ENCODE data around the gene CCDC183. TPM values are rescaled to one million over a fixed set of nuclear protein-coding genes. Genes with fewer than 3 reads are reported as not detected.

The CCDC183 gene
- total RNA-seq, 4 donors from 2014 or later, result 1.4 to 3.4 (median 2.0) TPM; not detected in 1

DNA sequence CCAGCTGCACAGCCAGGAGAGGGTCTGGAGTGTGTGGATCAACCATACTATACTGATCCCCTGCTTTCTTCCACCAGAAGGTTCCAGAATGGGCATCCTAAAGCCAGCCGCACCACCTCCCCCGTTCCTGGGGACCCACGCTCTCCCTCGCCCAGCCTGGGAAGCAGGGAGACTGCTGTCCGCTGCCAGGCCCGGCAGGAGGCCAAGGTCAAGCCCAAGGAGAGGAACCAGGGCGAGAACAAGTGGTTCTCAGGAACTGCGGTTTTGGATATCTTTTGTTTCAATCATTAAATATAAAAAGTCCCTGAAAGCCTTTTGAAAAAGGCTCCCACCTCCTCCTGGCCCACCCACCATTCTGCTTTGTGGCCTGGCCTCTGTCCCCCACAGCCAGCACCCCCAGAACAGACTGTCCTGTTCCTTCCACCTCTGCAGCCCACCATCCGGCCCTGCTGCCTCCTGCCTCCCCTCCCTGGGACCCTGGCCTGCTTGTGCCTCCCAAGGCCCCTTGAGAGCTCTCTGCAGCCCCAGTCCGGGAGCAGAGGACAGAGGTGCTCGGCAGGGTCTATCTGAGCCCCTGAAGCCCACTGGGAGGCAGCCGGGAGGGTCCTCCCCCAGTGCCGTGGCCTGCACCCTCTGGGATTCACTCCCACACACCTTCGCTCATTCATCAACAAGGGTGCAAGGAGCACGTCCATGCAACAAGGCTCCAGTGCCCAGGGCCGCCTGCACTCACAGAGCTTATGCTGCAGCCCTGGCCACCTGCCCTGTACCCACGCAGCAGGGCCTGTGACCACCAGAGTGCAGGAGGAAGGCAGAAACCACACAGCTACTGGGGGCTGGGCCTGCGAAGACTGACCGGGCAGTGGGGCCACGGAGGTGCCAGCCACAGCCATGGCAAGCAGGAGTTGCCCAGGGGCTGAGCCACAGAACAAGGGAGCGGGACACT lies 47.2 kb upstream of the CCDC183 start:
- whole genome bisulfite sequencing, 2 donors (ENCODE audit: low coverage in 1 of 2), result 60% methylated on average over 2 of the region's 21 CpGs; no CpG with 5 or more reads in 1 of the 2 donors
- no peaks in the 10 kb centered on the region for H3K4me1 ChIP-seq
- H3K9me3 ChIP-seq, result peaks cover 0 to 10% (median 0%) of the 10 kb centered on the region in 3 donors
- TF ChIP-seq POLR2AphosphoS5 (IDR thresholded peaks at IDR 0.05), result no peak
- TF ChIP-seq EP300 (IDR thresholded peaks at IDR 0.05), result no peak
- TF ChIP-seq CTCF (IDR thresholded peaks at IDR 0.05), result no peak
- no peak for TF ChIP-seq POLR2A (IDR thresholded peaks at IDR 0.05)
- no peak overlapping the region for H3K4me3 ChIP-seq
- peak overlapping the region in 3 of 4 donors; percentile 8 to 47 (median 38) for H3K27ac ChIP-seq
- ATAC-seq, result peak; percentile 21
- peaks cover 24% of the 10 kb centered on the region for H3K27me3 ChIP-seq
- no peaks in the 10 kb centered on the region for H3K36me3 ChIP-seq

DNA sequence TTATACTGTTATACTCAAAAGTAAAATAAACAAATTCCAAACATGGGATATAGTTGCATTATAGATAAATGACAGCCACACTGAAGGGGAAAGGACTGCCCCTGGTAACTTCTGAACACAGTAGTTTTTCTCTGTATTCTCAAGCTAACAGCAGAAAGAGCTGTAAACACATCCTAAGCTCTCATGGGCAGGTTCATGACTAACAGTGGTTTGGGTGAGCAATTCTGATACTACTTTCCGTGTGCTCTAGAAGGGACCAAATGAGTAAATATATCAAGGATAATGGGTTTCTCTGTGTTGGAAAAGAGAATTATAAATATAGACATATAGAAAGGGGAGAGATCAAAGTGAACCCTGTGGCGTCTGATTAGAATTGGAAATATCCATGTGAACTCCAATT lies 45.6 kb upstream of the CCDC183 start:
- H3K4me1 ChIP-seq, result no peaks in the 10 kb centered on the region
- no peak overlapping the region for H3K27ac ChIP-seq
- peaks cover 0 to 10% (median 0%) of the 10 kb centered on the region in 3 donors for H3K9me3 ChIP-seq
- ATAC-seq, result no peak
- H3K27me3 ChIP-seq, result peaks cover 9% of the 10 kb centered on the region
- H3K36me3 ChIP-seq, result no peaks in the 10 kb centered on the region
- TF ChIP-seq POLR2A (IDR thresholded peaks at IDR 0.05) (no peak), CTCF (IDR thresholded peaks at IDR 0.05) (no peak), EP300 (IDR thresholded peaks at IDR 0.05) (no peak), POLR2AphosphoS5 (IDR thresholded peaks at IDR 0.05) (no peak)
- H3K4me3 ChIP-seq, result no peak overlapping the region
- WGBS, 2 donors (ENCODE audit: low coverage in 1 of 2), result 17 to 33% methylated on average over 1 to 2 of the region's 2 CpGs

GRCh38 chr9:136751244-136751643 lies 44.9 kb upstream of the CCDC183 start:
- no peak overlapping the region for H3K4me3 ChIP-seq
- H3K27ac ChIP-seq, result no peak overlapping the region
- H3K4me1 ChIP-seq, result no peaks in the 10 kb centered on the region
- peaks cover 7% of the 10 kb centered on the region for H3K27me3 ChIP-seq
- 80 to 85% methylated on average over 1 of the region's 1 CpG for WGBS, 2 donors (ENCODE audit: low coverage in 1 of 2)
- H3K9me3 ChIP-seq, result peaks cover 0 to 17% (median 0%) of the 10 kb centered on the region in 3 donors
- no peak for ATAC-seq
- no peaks in the 10 kb centered on the region for H3K36me3 ChIP-seq
- TF ChIP-seq POLR2A (IDR thresholded peaks at IDR 0.05), result no peak
- TF ChIP-seq POLR2AphosphoS5 (IDR thresholded peaks at IDR 0.05), result no peak
- no peak for TF ChIP-seq EP300 (IDR thresholded peaks at IDR 0.05)
- no peak for TF ChIP-seq CTCF (IDR thresholded peaks at IDR 0.05)

DNA sequence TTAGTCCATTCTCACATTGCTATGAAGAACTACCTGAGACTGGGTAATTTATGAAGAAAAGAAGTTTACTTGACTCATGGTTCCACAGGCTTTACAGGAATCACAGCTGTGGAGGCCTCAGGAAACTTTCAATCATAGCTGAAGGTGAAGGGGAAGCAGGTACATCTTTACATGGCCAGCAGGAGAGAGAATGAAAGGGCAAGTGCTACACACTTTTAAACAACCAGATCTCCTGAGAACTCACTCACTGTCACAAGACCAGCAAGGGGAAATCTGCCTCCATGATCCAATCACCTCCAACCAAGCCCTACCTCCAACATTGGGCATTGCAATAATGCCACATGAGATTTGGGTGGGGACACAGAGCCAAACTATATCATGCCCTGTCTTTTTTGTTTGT lies 44.3 kb upstream of the CCDC183 start:
- Histone ChIP-seq H3K36me3 (no peaks in the 10 kb centered on the region), H3K27ac (no peak overlapping the region), H3K4me3 (no peak overlapping the region), H3K27me3 (peaks cover 10% of the 10 kb centered on the region), H3K4me1 (no peaks in the 10 kb centered on the region), H3K9me3 (peaks cover 0 to 18% (median 0%) of the 10 kb centered on the region in 3 donors)
- no peak for TF ChIP-seq POLR2A (IDR thresholded peaks at IDR 0.05)
- no peak for TF ChIP-seq POLR2AphosphoS5 (IDR thresholded peaks at IDR 0.05)
- no peak for TF ChIP-seq EP300 (IDR thresholded peaks at IDR 0.05)
- TF ChIP-seq CTCF (IDR thresholded peaks at IDR 0.05), result no peak
- ATAC-seq, result no peak

Data from gastroesophageal sphincter (tissue), 4 donors.